HEK293T (cell line): ENCODE data around the gene SYAP1.

Experiments
- BHLHE40 ChIP-seq: fragments of 450-650 bp; IDR thresholded peaks from 2 replicates; pipeline ENCODE4 v1.6.1; 2016; ENCODE audit warnings: mild to moderate bottlenecking, moderate library complexity, borderline replicate concordance
- CTBP1 ChIP-seq: fragments of 450-650 bp; IDR thresholded peaks from 2 replicates; pipeline ENCODE4 v1.6.1; 2016; ENCODE audit warnings: borderline replicate concordance
- ELF4 ChIP-seq: fragments of 450-650 bp; IDR thresholded peaks from 2 replicates; pipeline ENCODE4 v1.6.1; 2017; ENCODE audit warnings: antibody characterized with exemption
- FOXK2 ChIP-seq: fragments of 450-650 bp; IDR thresholded peaks from 2 replicates; pipeline ENCODE4 v1.6.1; 2016; ENCODE audit warnings: mild to moderate bottlenecking
- FOXM1 ChIP-seq: fragments of 450-650 bp; IDR thresholded peaks from 2 replicates; pipeline ENCODE4 v1.6.1; 2017; ENCODE audit warnings: mild to moderate bottlenecking, borderline replicate concordance
- HDGF ChIP-seq: fragments of 450-650 bp; IDR thresholded peaks from 2 replicates; pipeline ENCODE4 v1.6.1; 2017; ENCODE audit warnings: antibody characterized with exemption, borderline replicate concordance
- L3MBTL2 ChIP-seq: fragments of 450-650 bp; conservative IDR thresholded peaks from 2 replicates; pipeline ENCODE4 v1.6.1; 2016; ENCODE audit warnings: mild to moderate bottlenecking
- NFRKB ChIP-seq: fragments of 450-650 bp; IDR thresholded peaks from 2 replicates; pipeline ENCODE4 v1.6.1; 2016; ENCODE audit warnings: mild to moderate bottlenecking, moderate library complexity
- SP1 ChIP-seq: fragments of 450-650 bp; IDR thresholded peaks from 2 replicates; pipeline ENCODE4 v1.6.1; 2017
- SUZ12 ChIP-seq: fragments of 450-650 bp; IDR thresholded peaks from 2 replicates; pipeline ENCODE4 v1.6.1; 2016; ENCODE audit warnings: mild to moderate bottlenecking
- TARDBP ChIP-seq: fragments of 450-650 bp; IDR thresholded peaks from 2 replicates; pipeline ENCODE4 v1.6.1; 2016
- TF ChIP-seq, protein P1 (sequence below): fragments of 450-650 bp; IDR thresholded peaks from 2 replicates; pipeline ENCODE4 v1.6.1; 2016

- TF ChIP-seq HDGF (no peak), TARDBP (no peak), BHLHE40 (no peak), ELF4 (no peak), SUZ12 (no peak), SP1 (no peak), FOXK2 (no peak), NFRKB (no peak), L3MBTL2 (no peak), FOXM1 (no peak), CTBP1 (no peak)
- TF ChIP-seq, protein P1, sequence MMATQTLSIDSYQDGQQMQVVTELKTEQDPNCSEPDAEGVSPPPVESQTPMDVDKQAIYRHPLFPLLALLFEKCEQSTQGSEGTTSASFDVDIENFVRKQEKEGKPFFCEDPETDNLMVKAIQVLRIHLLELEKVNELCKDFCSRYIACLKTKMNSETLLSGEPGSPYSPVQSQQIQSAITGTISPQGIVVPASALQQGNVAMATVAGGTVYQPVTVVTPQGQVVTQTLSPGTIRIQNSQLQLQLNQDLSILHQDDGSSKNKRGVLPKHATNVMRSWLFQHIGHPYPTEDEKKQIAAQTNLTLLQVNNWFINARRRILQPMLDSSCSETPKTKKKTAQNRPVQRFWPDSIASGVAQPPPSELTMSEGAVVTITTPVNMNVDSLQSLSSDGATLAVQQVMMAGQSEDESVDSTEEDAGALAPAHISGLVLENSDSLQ = no peak
Observed at GRCh38 chrX:16696956-16697355, 22.5 kb upstream of the SYAP1 start.
